NCI-H446 (cell line): ENCODE data around the gene AUNIP.
A peak's percentile ranks its signal among the peaks of the same experiment; 100 is the strongest.

Source experiments
- DNase-seq, 2 experiments: peaks; one replicate each; lab custom pipeline; 2025; lab: John Stamatoyannopoulos, UW

AUNIP gene

GRCh38 chr1:25858906-25859789 is at the start of gene AUNIP:
AUNIP (minus strand) TSS chr1:25859457; CDS start chr1:25859357, 100 bp downstream.
- DNase-seq, result peak; percentile 68 to 96

- no peak for DNase-seq
Observed at GRCh38 chr1:25909040-25909439, 49.8 kb upstream of the AUNIP start.

GRCh38 chr1:25908161-25908560 is 48.9 kb upstream of the AUNIP start:
- DNase-seq, result no peak

GRCh38 chr1:25907601-25908000 is 48.3 kb upstream of the AUNIP start:
- DNase-seq, result no peak

GRCh38 chr1:25906644-25907300 is 47.5 kb upstream of the AUNIP start:
- DNase-seq, result no peak

GRCh38 chr1:25905680-25906643 is 46.7 kb upstream of the AUNIP start, which contains the start of gene STMN1:
STMN1 (minus strand) TSS chr1:25906419; CDS start chr1:25904676, 1,743 bp downstream.
- peak; percentile 97 to 99 for DNase-seq

- peak; percentile 95 to 98 for DNase-seq
Observed at GRCh38 chr1:25904943-25905679, 45.9 kb upstream of the AUNIP start.

- DNase-seq, result no peak
Observed at GRCh38 chr1:25903986-25904385, 44.7 kb upstream of the AUNIP start.

- no peak for DNase-seq
Observed at GRCh38 chr1:25902462-25902861, 43.2 kb upstream of the AUNIP start.

- DNase-seq, result no peak
Observed at GRCh38 chr1:25900219-25900618, 41.0 kb upstream of the AUNIP start.

GRCh38 chr1:25899792-25900191 is 40.5 kb upstream of the AUNIP start:
- no peak for DNase-seq

- DNase-seq, result no peak
Observed at GRCh38 chr1:25898223-25899015, 39.2 kb upstream of the AUNIP start.

GRCh38 chr1:25897754-25898153 is 38.5 kb upstream of the AUNIP start:
- no peak for DNase-seq

GRCh38 chr1:25896266-25896665 is 37.0 kb upstream of the AUNIP start:
- DNase-seq, result no peak

- peak; percentile 92 to 94 for DNase-seq
Observed at GRCh38 chr1:25895365-25895990, 36.2 kb upstream of the AUNIP start.

- DNase-seq, result no peak
Observed at GRCh38 chr1:25893116-25893515, 33.9 kb upstream of the AUNIP start.

- DNase-seq, result no peak
Observed at GRCh38 chr1:25891606-25892005, 32.3 kb upstream of the AUNIP start.

- DNase-seq, result no peak
Observed at GRCh38 chr1:25890239-25891034, 31.2 kb upstream of the AUNIP start.

GRCh38 chr1:25889470-25889869 is 30.2 kb upstream of the AUNIP start:
- no peak for DNase-seq
